ENCODE results near the gene CYP26B1.

Gene CYP26B1

GRCh38 chr2:72157871-72158771, 10.5 kb upstream of the CYP26B1 start:
- in situ Hi-C loops (cut with MboI; ENCODE audit: low sequenced_read_pairs, unreplicated experiment) = loop anchor here (25.0 kb wide), 1 partner anchor 579 kb away; no protein-coding TSS in a partner anchor
- DNase-seq (ENCODE audit: low spot score) = no peak
- no peak for TF ChIP-seq CTCF (IDR thresholded peaks at IDR 0.05; ENCODE audit: borderline replicate concordance, control extremely low read depth, extremely low read depth, insufficient read depth, missing control alignments)

- in situ Hi-C loops (cut with MboI; ENCODE audit: low sequenced_read_pairs, unreplicated experiment) = loop anchor here (25.0 kb wide), 1 partner anchor 580 kb away; no protein-coding TSS in a partner anchor
- no peak for TF ChIP-seq CTCF (IDR thresholded peaks at IDR 0.05; ENCODE audit: borderline replicate concordance, control extremely low read depth, extremely low read depth, insufficient read depth, missing control alignments)
- no peak for DNase-seq (ENCODE audit: low spot score)
Observed at GRCh38 chr2:72156872-72157271, 9.2 kb upstream of the CYP26B1 start.

- in situ Hi-C loops (cut with MboI; ENCODE audit: low sequenced_read_pairs, unreplicated experiment) = loop anchor here (25.0 kb wide), 1 partner anchor 582 kb away; no protein-coding TSS in a partner anchor
- DNase-seq (ENCODE audit: low spot score) = no peak
- TF ChIP-seq CTCF (IDR thresholded peaks at IDR 0.05; ENCODE audit: borderline replicate concordance, control extremely low read depth, extremely low read depth, insufficient read depth, missing control alignments) = no peak
Observed at GRCh38 chr2:72155737-72156136, 8.1 kb upstream of the CYP26B1 start.

GRCh38 chr2:72155151-72155550, 7.5 kb upstream of the CYP26B1 start:
- no peak for DNase-seq (ENCODE audit: low spot score)
- no peak for TF ChIP-seq CTCF (IDR thresholded peaks at IDR 0.05; ENCODE audit: borderline replicate concordance, control extremely low read depth, extremely low read depth, insufficient read depth, missing control alignments)
- in situ Hi-C loops (cut with MboI; ENCODE audit: low sequenced_read_pairs, unreplicated experiment) = loop anchor here (25.0 kb wide), 1 partner anchor 582 kb away; no protein-coding TSS in a partner anchor

GRCh38 chr2:72154386-72154975, 6.8 kb upstream of the CYP26B1 start:
- DNase-seq (ENCODE audit: low spot score) = no peak
- no peak for TF ChIP-seq CTCF (IDR thresholded peaks at IDR 0.05; ENCODE audit: borderline replicate concordance, control extremely low read depth, extremely low read depth, insufficient read depth, missing control alignments)
- in situ Hi-C loops (cut with MboI; ENCODE audit: low sequenced_read_pairs, unreplicated experiment) = loop anchor here (25.0 kb wide), 1 partner anchor 583 kb away; no protein-coding TSS in a partner anchor

- no peak for DNase-seq (ENCODE audit: low spot score)
- no peak for TF ChIP-seq CTCF (IDR thresholded peaks at IDR 0.05; ENCODE audit: borderline replicate concordance, control extremely low read depth, extremely low read depth, insufficient read depth, missing control alignments)
- in situ Hi-C loops (cut with MboI; ENCODE audit: low sequenced_read_pairs, unreplicated experiment) = loop anchor here (25.0 kb wide), 1 partner anchor 583 kb away; no protein-coding TSS in a partner anchor
Observed at GRCh38 chr2:72153924-72154323, 6.3 kb upstream of the CYP26B1 start.
